WTC11 (cell line): ENCODE measurements around the gene PPP1R16B.

Experiments used
- CTCF ChIP-seq: fragments of 200-600 bp; IDR thresholded peaks from 2 replicates; pipeline ENCODE4 v1.8.0; 2022; ENCODE audit warnings: antibody characterized with exemption
- ZBTB21 ChIP-seq: sonication (generic); formaldehyde crosslinking; IDR thresholded peaks from 2 replicates; pipeline ENCODE4 v1.8.1; 2023; ENCODE audit warnings: mild to moderate bottlenecking, missing genetic modification reagents, borderline replicate concordance

DNA sequence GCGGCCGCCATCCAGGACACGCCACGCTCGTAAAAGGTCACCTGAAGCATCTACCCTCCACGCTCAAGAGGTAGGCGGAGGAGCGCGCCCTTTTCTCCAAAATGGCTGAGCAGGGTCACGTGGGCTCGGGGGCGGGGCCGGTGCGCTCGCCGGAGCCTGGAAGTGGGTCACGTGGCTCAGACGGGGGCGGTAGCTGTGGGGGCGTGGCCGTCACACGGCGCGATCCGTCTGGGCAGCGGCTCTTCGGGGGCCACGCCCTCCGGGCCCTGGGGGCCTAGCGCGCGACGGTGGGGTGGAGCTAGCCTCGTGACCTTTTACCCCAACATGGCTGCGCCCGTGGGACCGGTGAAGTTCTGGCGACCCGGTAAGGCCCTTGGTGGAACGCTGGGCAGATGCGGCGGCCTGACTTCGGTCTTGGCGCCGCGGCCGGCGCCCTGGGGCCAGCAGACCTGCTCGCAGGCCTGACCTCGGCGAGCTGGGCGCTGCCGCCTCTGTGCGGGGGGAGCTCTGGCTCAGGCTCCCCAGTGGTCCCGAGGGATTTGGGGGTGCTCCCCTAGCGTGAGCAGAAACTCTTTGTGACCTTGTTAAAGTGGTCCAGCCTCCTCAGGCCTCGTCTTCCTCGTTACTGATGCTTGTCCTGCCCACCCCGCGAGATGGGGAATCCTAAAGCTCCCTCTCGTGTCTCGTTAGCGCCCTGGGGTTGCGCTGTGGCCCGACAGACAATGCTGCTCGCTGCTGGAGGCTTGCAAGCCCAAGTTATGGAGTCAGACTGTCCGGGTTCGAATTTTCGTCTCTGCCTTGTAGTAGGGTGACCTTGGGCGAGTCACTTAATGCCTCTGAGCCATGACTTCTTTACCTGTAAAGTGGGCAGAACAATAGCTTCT is 156.8 kb downstream of the PPP1R16B start, which contains the start of gene DHX35:
- TF ChIP-seq CTCF (no peak), ZBTB21 (CRISPR knock-in tag) (no peak)
